ENCODE data around the gene ADAMTS7.
"Not testable (repeated sequence)": the region's sequence is repeated elsewhere in the genome, so short reads cannot be mapped to it uniquely, and the experiment has no call there.

- not testable (repeated sequence) for TF ChIP-seq POLR2A, POLR2AphosphoS5 (IDR thresholded peaks at IDR 0.05)
These were observed 12.2 kb downstream of the ADAMTS7 start for GRCh38 chr15:78799102-78799501.
